Peyer's patch (tissue), 4 donors: Measurements from ENCODE around the gene ELL. TPM values are rescaled to one million over a fixed set of nuclear protein-coding genes. Genes with fewer than 3 reads are reported as not detected.

Experiments used
- DNase-seq, 3 donors: peaks; one replicate each; pipeline ENCODE4 v3.0.0-alpha.2; 2017 to 2019
- H3K27ac ChIP-seq, 4 donors: fragments of 200-600 bp; sonication (generic); one replicate each; pipeline ENCODE4 v1.5.1; 2016 to 2019
- H3K27me3 ChIP-seq, 2 donors: fragments of 200-600 bp; sonication (generic); one replicate each; pipeline ENCODE4 v1.5.1; 2019
- H3K36me3 ChIP-seq, 3 donors: fragments of 200-600 bp; sonication (generic); one replicate each; pipeline ENCODE4 v1.5.1; 2016 to 2019
- H3K4me1 ChIP-seq, 4 donors: fragments of 200-600 bp; sonication (generic); one replicate each; pipeline ENCODE4 v1.5.1; 2016 to 2019
- H3K4me3 ChIP-seq, 4 donors: fragments of 200-600 bp; sonication (generic); 1 replicate in 3 of 4; 2 replicates in 1 of 4; pipeline ENCODE4 v1.5.1; 2016 to 2019; ENCODE audit warnings: mild to moderate bottlenecking in 1 of 4
- H3K9me3 ChIP-seq, 4 donors: fragments of 200-600 bp; sonication (generic); one replicate each; pipeline ENCODE4 v1.5.1; 2016 to 2019; ENCODE audit warnings: mild to moderate bottlenecking in 1 of 4
- POLR2A ChIP-seq, 2 donors: fragments of 450-650 bp; IDR thresholded peaks; one replicate each; pipeline ENCODE4 v1.5.1; 2017; ENCODE audit warnings: antibody characterized with exemption in 2 of 2, mild to moderate bottlenecking in 2 of 2, moderate library complexity in 2 of 2
- total RNA-seq, 4 donors: library from RNA; depleted of rRNA; stranded (reverse); fragments of >200 nt; gene quantifications; one replicate each; pipeline ENCODE4 v1.1.0, GENCODE V29; 2016
- TF ChIP-seq, protein P1 (sequence below), 6 experiments: fragments of 450-650 bp in 4 of 6; fragments of 200-600 bp in 2 of 6; sonication (generic) in 1 of 6; IDR thresholded peaks; one replicate each; pipeline ENCODE4 v1.5.1; 2017 to 2019; ENCODE audit warnings: antibody characterized with exemption in 6 of 6, mild to moderate bottlenecking in 3 of 6, moderate library complexity in 1 of 6

Gene ELL
- total RNA-seq, 4 donors from 2014 or later: 18.9 to 49.5 (median 34.2) TPM

- peaks cover 6 to 75% (median 29%) of the 10 kb centered on the region in 4 donors for H3K4me1 ChIP-seq
- H3K9me3 ChIP-seq: no peaks in the 10 kb centered on the region
- no peaks in the 10 kb centered on the region for H3K27me3 ChIP-seq
- no peak for DNase-seq
- H3K36me3 ChIP-seq: no peaks in the 10 kb centered on the region
- H3K4me3 ChIP-seq: no peak overlapping the region
- TF ChIP-seq, protein P1, sequence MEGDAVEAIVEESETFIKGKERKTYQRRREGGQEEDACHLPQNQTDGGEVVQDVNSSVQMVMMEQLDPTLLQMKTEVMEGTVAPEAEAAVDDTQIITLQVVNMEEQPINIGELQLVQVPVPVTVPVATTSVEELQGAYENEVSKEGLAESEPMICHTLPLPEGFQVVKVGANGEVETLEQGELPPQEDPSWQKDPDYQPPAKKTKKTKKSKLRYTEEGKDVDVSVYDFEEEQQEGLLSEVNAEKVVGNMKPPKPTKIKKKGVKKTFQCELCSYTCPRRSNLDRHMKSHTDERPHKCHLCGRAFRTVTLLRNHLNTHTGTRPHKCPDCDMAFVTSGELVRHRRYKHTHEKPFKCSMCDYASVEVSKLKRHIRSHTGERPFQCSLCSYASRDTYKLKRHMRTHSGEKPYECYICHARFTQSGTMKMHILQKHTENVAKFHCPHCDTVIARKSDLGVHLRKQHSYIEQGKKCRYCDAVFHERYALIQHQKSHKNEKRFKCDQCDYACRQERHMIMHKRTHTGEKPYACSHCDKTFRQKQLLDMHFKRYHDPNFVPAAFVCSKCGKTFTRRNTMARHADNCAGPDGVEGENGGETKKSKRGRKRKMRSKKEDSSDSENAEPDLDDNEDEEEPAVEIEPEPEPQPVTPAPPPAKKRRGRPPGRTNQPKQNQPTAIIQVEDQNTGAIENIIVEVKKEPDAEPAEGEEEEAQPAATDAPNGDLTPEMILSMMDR (IDR thresholded peaks at IDR 0.05): no peak
- no peak for TF ChIP-seq POLR2A (IDR thresholded peaks at IDR 0.05)
- H3K27ac ChIP-seq: peak overlapping the region in 3 of 4 donors; percentile 9 to 64 (median 16)
Measured at GRCh38 chr19:18423258-18424020, 98.4 kb downstream of the ELL start.

DNA sequence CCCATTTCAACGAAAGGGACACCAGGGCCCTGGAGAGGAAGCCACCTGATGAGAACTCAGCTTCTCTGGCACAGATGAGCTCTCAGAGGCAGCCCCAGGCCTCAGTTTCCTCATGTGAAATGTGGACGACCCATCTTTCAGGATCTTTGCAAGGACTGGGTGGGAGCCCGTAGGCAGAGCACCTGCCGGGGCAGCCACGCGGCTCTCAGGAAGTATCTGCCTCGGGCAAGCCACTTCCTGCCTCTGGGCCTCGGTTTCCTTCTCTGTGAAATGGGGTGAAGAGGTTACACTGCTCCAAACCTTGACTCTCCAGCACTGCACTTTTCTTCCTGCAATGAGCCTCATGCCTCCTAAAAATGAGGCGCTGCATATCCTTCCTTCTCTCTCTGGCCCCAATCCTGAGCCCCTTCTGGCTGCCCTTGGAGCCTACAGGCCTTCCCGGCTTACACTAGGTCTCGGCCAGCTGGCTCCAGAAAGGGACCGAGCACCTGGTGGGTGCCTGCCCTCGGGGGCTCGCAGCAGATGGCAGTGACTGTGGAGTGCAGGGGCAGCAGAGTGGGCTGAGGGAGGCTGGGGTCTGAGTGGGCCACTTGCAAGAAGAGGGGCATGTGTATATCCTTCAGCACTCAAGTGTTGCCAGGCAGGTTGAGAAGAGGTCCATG lies 99.2 kb downstream of the ELL start:
- no peak for TF ChIP-seq POLR2A (IDR thresholded peaks at IDR 0.05)
- TF ChIP-seq, protein P1 (IDR thresholded peaks at IDR 0.05): no peak
- H3K27ac ChIP-seq: peak overlapping the region in 3 of 4 donors; percentile 16 to 64 (median 16)
- H3K9me3 ChIP-seq: no peaks in the 10 kb centered on the region
- peaks cover 11 to 75% (median 34%) of the 10 kb centered on the region in 4 donors for H3K4me1 ChIP-seq
- no peaks in the 10 kb centered on the region for H3K36me3 ChIP-seq
- DNase-seq: peak in 2 of 3 donors; percentile 57 to 80
- peaks cover 0 to 2% of the 10 kb centered on the region in 2 donors for H3K27me3 ChIP-seq
- H3K4me3 ChIP-seq: peak overlapping the region in 1 of 4 donors; percentile 9

DNA sequence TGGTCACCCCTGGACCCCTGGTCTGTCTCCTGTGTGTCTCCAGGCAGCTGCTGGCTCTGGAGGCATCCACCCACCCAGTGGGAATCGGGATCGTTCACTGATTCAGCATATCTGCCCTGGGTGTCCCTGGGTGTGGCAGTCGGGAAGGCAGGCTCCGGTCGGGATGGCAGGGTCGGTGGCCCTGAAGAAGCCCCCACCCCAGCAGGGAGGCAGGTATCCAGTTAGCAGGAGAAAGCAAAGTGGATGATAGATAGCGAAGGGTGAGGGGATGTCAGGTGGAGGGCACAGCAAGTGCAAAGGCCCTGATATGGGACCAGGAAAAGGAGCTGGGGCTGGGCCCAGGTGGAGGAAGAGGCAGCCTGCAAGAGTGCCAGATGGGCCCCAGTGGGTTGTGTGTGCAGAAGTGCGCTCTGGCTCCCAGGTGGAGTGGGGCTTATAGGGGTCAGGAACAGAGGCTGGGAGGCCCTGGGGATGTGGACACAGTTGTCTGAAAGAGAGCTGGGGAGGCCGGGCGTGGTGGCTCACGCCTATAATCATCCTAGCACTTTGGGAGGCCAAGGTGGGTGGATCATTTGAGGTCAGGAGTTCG lies 100.4 kb downstream of the ELL start:
- Histone ChIP-seq H3K4me1 (peaks cover 11 to 81% (median 46%) of the 10 kb centered on the region in 4 donors), H3K4me3 (no peak overlapping the region), H3K27ac (peak overlapping the region in 2 of 4 donors; percentile 78 to 89)

GRCh38 chr19:18420930-18421329 lies 100.9 kb downstream of the ELL start:
- peak overlapping the region in 1 of 4 donors; percentile 63 for H3K4me3 ChIP-seq
- H3K4me1 ChIP-seq: peaks cover 11 to 81% (median 49%) of the 10 kb centered on the region in 4 donors
- TF ChIP-seq, protein P1 (IDR thresholded peaks at IDR 0.05): no peak
- TF ChIP-seq POLR2A (IDR thresholded peaks at IDR 0.05): no peak
- H3K36me3 ChIP-seq: no peaks in the 10 kb centered on the region
- H3K9me3 ChIP-seq: no peaks in the 10 kb centered on the region
- peaks cover 0 to 13% of the 10 kb centered on the region in 2 donors for H3K27me3 ChIP-seq
- no peak for DNase-seq
- peak overlapping the region in 3 of 4 donors; percentile 78 to 91 (median 89) for H3K27ac ChIP-seq

More for the DNA sequence above, 100.4 kb downstream of the ELL start:
- H3K36me3 ChIP-seq: no peaks in the 10 kb centered on the region
- peaks cover 0 to 13% of the 10 kb centered on the region in 2 donors for H3K27me3 ChIP-seq
- no peaks in the 10 kb centered on the region for H3K9me3 ChIP-seq
- peak in 1 of 3 donors; percentile 50 for DNase-seq
- TF ChIP-seq, protein P1 (IDR thresholded peaks at IDR 0.05): no peak
- TF ChIP-seq POLR2A (IDR thresholded peaks at IDR 0.05): no peak

DNA sequence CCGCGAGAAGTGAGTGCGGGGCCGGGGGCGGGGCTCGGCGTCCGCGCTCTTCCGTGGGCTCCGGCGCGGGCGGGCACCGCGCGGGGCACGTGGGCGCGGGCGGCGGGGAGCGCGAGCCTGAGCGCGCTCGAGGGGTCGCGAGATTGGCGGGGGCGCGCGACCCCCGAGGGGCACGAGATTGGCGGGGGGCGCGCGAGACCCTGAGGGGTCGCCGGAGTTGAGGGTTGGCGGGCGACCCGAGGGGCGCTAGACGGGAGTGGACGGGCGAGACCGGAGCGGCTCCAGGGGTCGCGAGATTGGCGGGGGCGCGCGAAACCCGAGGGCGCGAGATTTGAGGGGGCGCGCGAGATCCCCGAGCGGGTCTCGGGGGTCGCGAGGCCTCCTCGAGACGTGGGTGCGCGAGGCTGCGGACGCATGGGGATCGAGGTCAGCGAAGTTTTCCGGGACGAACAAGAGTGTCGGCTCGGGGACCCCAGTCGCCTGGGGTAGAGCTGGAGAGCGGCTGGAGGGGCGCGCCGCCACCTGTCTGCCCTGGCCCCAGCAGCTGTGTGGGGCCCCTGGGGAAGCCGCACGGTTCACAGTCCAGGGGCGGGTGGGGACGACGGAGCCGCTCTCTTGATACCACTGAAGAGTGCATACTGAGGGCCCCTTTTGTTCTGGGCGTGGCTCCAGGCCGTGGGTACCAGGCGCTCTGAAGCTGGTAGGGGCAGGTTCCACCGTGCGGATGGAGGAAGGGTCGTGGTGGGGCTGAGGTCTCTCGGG lies 102.0 kb downstream of the ELL start:
- H3K4me1 ChIP-seq: peaks cover 11 to 87% (median 53%) of the 10 kb centered on the region in 4 donors
- TF ChIP-seq, protein P1 (IDR thresholded peaks at IDR 0.05): no peak
- TF ChIP-seq POLR2A (IDR thresholded peaks at IDR 0.05): no peak

More for the DNA sequence above, 102.0 kb downstream of the ELL start:
- Histone ChIP-seq H3K27me3 (peaks cover 0 to 13% of the 10 kb centered on the region in 2 donors), H3K9me3 (no peaks in the 10 kb centered on the region), H3K27ac (peak overlapping the region; percentile 78 to 91 (median 86)), H3K4me3 (peak overlapping the region; percentile 60 to 81 (median 70)), H3K36me3 (no peaks in the 10 kb centered on the region)
- DNase-seq: peak; percentile 62 to 79 (median 74)
